PC-3 (cell line): Measurements from ENCODE around the gene SCYGR4.

ENCODE experiments used
- EZH2 ChIP-seq: fragments of 300-600 bp; sonication (generic); IDR thresholded peaks from one replicate; pipeline ENCODE4 v1.6.1; 2017; ENCODE audit warnings: antibody characterized with exemption, mild to moderate bottlenecking, low read length; ENCODE audit not compliant: unreplicated experiment
- TF ChIP-seq, protein P1 (sequence below): fragments of 300-600 bp; sonication (generic); conservative IDR thresholded peaks from 2 replicates; pipeline ENCODE4 v1.5.1; 2017; ENCODE audit warnings: antibody characterized with exemption, low read depth, mild to moderate bottlenecking, low read length

GRCh38 chr2:227579791-227580190, 37.5 kb upstream of the SCYGR4 start:
- TF ChIP-seq, protein P1, sequence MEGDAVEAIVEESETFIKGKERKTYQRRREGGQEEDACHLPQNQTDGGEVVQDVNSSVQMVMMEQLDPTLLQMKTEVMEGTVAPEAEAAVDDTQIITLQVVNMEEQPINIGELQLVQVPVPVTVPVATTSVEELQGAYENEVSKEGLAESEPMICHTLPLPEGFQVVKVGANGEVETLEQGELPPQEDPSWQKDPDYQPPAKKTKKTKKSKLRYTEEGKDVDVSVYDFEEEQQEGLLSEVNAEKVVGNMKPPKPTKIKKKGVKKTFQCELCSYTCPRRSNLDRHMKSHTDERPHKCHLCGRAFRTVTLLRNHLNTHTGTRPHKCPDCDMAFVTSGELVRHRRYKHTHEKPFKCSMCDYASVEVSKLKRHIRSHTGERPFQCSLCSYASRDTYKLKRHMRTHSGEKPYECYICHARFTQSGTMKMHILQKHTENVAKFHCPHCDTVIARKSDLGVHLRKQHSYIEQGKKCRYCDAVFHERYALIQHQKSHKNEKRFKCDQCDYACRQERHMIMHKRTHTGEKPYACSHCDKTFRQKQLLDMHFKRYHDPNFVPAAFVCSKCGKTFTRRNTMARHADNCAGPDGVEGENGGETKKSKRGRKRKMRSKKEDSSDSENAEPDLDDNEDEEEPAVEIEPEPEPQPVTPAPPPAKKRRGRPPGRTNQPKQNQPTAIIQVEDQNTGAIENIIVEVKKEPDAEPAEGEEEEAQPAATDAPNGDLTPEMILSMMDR = no peak
- no peak for TF ChIP-seq EZH2
